Esophagus squamous epithelium (tissue), 4 donors: ENCODE measurements around the gene GFM2.

Experiments
- POLR2A ChIP-seq, 4 donors: fragments of 450-650 bp; IDR thresholded peaks; one replicate each; pipeline ENCODE4 v1.6.1; 2017; ENCODE audit warnings: antibody characterized with exemption in 4 of 4, mild to moderate bottlenecking in 4 of 4, moderate library complexity in 3 of 4
- TF ChIP-seq, protein P1 (sequence below), 6 experiments: fragments of 450-650 bp in 4 of 6; fragments of 200-600 bp in 2 of 6; sonication (generic) in 2 of 6; IDR thresholded peaks; one replicate each; pipeline ENCODE4 v1.5.1; 2016 to 2019; ENCODE audit warnings: antibody characterized with exemption in 6 of 6, mild to moderate bottlenecking in 4 of 6, moderate library complexity in 4 of 6

- TF ChIP-seq, protein P1, sequence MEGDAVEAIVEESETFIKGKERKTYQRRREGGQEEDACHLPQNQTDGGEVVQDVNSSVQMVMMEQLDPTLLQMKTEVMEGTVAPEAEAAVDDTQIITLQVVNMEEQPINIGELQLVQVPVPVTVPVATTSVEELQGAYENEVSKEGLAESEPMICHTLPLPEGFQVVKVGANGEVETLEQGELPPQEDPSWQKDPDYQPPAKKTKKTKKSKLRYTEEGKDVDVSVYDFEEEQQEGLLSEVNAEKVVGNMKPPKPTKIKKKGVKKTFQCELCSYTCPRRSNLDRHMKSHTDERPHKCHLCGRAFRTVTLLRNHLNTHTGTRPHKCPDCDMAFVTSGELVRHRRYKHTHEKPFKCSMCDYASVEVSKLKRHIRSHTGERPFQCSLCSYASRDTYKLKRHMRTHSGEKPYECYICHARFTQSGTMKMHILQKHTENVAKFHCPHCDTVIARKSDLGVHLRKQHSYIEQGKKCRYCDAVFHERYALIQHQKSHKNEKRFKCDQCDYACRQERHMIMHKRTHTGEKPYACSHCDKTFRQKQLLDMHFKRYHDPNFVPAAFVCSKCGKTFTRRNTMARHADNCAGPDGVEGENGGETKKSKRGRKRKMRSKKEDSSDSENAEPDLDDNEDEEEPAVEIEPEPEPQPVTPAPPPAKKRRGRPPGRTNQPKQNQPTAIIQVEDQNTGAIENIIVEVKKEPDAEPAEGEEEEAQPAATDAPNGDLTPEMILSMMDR (IDR thresholded peaks at IDR 0.05) = no peak
- no peak for TF ChIP-seq POLR2A (IDR thresholded peaks at IDR 0.05)
Observed at GRCh38 chr5:74801197-74801596, 34.3 kb upstream of the GFM2 start.
